Left lobe of liver (tissue), 2 donors: ENCODE measurements around the gene GNS. TPM values are rescaled to one million over a fixed set of nuclear protein-coding genes. Genes with fewer than 3 reads are reported as not detected.

Experiments
- ATAC-seq: fragments of 200-7000 bp; cut with Tn5 transposase; one replicate; pipeline ENCODE4 v1.9.1; 2020; ENCODE audit warnings: mild to moderate bottlenecking, moderate library complexity
- DNase-seq: peaks from one replicate; pipeline ENCODE4 v3.0.0-alpha.2; 2020; ENCODE audit warnings: low spot score
- total RNA-seq: library from RNA; stranded (reverse); gene quantifications from one replicate; pipeline ENCODE4 v1.2.1, GENCODE V29; 2021
- donor health status: DM: no; HTN: no; CAD: no; lungs with moderate emphysema.
- donor health status: DM: no; HTN: yes; CAD: no.

GNS gene
- total RNA-seq, 1 donor from 2014 or later = 41.2 TPM

DNA sequence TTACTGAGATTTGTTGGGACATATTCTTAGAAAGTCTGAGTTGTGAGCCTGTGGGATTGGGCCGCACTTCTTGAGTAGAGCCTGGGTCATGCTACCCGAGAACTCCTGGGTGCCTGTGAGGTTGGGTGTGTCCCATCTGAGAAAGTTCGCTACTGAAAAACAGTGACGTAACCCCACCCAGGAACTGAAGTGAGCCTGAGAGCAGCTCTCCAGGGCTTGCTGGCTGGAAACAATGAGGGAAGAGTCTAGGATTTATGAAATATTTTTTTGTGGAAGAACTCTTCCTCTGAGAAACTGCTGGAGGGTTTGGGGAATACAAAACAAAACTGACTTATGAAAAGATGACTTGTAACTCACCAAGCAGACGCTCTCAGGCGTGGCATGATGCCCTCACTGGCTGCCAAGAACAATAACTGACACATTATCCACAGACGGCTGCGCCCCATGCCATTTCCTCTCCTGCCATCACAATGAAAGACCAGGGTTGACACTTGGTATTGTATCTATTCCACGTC is 79.7 kb downstream of the GNS start:
- ATAC-seq = peak; percentile 38
- DNase-seq = no peak

DNA sequence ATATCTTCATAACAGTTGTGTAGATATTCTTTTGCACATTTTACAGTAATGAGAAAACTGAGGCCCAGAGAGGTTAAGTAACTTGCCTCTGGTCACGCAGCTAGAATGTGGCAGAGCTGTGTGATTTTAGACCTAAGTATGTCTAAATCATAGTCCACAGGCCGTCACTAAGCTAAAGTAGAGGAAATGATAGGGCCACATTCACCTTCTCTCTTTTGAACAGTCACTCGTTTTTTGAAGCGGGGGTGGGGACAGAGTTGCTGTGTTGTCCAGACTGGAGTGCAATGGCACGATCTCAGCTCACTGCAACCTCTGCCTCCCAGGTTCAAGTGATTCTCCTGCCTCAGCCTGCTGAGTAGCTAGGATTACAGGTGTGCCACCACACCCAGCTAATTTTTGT is 80.4 kb downstream of the GNS start:
- DNase-seq = no peak
- no peak for ATAC-seq

DNA sequence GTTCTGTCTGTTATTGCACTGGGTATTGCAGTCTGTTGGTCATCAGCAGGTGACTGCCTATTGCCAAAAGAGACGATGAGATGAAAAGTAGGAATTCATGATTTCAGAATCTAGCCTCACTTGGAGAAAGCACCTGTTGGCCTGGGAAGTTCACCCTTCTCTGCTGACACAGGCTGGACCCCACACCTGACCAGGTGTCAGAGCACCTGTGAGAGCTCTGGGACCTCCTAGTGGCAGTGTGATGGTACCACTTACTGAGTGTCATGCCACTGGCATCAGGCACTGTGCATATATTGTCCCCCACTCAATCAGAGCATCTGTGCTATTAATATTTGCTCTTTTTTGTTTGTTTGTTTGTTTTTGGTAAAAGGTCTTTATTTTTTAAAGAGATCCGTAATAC is 81.0 kb downstream of the GNS start:
- no peak for DNase-seq

DNA sequence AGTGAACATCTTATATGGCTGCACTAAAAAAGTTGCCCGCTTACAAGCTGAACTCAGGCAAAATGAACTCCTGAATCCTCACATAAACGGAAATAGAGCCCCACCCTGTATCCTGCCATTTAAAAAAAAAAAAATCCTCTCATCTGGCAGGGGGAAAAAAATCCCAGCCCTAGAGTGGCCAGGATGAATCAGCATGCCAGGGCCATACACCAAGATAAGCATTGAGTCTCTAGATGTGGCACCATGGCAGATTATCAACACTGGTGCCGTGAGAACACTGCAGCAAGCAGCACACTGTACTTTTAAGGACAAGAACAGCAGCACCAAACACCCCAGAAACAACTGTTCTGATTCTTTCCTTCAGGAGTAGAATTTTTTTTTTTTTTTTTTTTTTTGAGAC is 83.4 kb downstream of the GNS start:
- DNase-seq (no peak), ATAC-seq (no peak)

More for the DNA sequence above, 81.0 kb downstream of the GNS start:
- peak; percentile 37 for ATAC-seq

DNA sequence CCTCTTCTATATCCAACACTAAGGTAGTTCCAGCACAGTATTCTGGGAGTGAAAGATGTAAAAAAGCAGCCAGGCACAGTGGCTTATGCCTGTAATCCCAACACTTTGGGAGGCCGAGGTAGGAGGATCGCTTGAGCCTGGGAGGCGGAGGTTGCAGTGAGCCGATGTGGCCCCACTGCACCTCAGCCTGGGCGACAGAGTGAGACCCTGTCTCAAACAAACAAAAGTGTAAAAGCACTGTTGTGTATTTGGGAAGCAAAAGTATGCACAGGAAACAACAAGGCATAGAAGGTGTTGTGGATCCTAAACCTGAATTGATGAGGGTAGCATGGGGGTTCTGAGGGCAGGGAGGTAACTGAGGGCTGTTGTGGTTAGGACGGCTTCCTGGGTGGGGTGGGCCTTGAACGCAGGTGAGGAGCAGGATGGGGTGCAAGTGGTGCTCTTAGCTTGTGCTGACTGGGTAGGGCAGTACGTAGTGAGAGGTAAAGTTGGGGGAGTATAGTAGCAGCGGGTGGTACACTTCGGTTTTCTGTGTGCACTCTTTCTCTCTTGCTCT is 84.8 kb downstream of the GNS start:
- no peak for DNase-seq
- no peak for ATAC-seq

DNA sequence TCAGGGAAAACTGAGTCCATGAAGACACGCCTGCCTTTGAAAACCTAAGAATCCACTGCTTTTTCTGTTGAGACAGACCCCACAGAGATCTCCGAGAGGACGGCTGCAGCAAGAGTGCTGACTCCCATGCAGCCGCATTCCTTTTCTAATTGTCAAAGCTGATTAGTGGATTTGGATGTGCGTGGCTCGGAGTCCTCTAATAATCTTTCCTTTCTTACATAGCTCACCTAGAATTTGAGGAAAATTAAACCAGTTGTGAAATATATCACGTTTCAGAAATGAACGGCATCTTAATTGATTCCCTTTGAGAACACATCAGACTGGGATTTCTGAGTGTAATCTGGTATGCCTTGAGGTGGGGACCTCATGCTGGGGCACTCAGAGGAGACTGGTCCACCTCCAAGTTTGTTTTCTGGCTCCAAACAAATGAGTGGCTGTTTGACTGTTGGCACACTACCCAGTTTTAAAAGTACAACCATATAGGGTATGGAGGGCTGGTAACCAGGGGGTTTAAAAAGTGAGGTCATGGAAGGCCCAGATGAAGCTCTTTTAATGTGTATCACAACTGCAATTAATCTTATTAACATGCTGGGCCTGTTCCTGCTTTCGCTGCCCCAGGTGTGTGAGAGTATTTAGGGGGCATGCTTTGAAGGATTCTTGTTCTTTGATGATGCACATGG is 85.6 kb downstream of the GNS start:
- ATAC-seq = no peak
- DNase-seq = no peak

DNA sequence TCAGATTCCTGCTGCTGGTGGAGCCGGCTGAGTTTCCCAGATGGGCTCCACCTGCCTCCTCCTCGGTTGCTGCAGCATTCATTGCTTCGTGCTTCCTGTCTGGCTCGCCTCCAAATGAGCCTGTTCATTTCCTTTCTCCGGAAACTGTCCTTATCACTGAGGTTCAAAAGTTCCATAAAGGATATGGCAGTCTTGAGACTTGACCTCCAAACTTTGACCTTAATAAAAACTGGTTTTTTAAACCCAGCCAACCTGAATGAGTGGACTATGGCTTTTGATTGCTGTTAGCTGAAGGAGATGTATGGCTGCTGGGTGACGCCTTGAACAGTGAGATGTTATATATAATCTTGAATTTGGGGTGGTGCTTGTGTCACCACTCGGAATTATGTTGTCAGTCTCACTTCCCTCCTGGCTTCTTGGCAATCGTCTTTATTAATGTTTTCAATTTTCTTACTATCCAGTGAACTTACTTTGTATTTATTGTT is 86.2 kb downstream of the GNS start:
- ATAC-seq (no peak), DNase-seq (no peak)

DNA sequence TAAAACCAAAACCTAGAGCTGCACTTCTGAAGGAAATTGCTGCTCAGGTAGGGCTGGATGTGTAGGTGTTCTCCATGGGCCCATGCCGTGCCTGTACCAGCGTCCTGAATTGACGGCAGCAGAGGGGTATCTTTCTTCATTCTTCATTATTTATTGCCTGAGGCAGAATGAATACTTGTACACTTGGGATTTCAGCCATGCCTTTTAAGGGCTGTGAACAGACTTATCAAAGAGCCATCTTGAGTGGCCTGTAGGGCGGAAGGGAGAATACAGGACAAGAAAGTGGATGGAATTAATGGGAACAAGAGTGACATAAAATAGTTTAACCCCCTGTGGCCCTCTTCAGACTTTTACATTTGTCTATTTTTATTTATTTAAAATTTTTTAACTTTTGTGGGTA is 87.5 kb downstream of the GNS start:
- DNase-seq = no peak
- no peak for ATAC-seq

DNA sequence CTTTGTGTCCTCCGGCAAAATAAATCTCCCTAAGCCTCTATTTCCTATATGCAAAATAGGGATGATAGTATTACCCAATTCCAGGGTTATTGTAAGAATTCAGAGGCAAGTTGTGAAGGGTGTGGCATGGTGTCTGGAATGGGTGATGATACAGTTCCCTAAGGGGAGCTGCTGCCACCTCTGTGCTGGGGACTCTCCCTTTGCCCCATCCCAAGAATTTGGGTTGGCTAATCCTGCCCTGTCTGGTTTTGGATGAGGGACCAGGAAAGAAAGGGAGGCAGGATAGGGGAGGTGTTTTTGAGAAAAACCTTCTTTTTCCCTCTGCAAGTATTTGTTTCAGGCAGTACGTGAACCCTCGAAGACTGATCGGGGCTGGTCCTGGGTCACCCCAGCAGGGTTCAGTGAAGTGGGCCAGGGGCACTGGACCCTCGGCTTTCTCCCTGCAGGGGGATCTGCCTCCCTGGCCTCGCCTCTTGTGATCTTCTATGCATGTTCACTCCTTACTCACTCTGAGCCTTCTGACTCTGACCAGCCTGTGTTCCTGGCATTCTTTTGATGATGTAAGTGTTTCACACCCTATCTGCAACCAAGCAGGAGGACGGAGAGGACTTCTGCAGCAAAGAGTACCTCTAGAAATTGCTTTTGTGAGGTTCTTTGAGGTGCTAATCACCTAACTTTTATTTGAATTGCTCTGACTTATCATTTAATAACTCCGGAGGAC is 88.1 kb downstream of the GNS start:
- DNase-seq (no peak), ATAC-seq (no peak)

DNA sequence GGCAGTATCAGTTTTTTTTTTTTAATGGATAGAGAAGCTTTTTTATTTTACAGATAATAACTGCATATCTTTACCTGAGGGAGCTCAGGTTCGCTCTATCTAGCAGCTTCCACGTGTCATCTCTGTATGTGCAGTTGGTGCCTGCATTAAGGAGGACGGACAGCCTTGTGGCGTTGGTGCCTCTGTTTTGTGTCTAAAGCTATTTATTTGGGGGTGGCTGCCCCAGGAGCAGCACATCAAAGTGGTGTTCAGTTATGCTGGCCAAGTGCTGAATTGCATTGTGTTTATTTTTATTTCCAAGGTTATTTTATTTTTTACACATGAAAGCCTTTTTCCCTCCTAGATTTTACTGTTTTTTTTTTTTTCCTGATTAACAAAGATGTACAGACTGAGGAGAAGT is 89.2 kb downstream of the GNS start:
- peak; percentile 3 for ATAC-seq
- no peak for DNase-seq

DNA sequence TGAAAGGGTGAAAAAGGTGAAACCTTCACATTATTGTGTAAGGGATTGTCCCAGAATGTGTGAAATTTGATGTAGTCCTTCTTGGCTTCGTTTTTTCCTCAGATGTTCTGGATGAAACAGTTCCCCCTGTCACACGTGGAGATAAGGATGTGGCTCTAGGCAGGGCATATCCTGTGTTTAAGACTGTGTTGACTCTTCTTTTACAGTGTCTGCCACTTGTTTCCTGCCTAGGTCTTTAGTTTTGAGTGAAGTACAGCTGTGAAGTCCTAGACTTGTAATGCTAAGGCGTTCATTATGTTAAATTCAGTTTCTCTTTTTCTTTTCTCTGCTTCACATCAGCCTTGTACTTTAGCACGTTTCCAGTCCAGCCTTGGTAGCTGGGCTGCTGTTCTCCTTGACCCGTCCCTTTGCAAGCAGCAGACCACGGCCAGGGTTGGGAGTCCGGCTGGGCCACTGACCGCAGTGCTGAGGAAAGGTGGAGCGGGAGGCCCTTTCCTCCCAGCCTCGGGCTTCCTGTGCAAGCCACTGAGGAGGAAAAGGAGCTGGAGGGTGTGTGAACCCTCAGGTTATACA is 89.8 kb downstream of the GNS start:
- DNase-seq = peak; percentile 72
- peak; percentile 90 for ATAC-seq

DNA sequence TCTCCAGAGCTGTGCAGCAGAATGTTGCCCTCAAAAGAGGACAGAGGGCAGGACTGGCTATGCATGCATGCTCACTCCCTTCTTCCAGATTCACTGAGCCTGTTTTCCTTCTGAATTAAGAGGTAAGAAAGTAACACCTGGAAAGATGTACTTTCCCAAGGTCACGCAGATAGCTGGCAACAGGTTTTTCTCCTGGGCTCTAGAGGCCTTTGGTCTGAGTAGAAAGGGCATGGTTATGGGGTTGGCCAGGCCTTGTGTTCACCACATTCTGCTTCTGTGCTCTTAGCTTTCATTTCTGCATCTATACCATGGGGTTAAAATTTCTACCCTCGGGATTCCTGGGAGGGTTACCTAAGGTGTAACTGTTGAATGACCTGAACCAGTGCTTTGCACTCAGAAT is 91.4 kb downstream of the GNS start:
- no peak for DNase-seq
- ATAC-seq = peak; percentile 16

DNA sequence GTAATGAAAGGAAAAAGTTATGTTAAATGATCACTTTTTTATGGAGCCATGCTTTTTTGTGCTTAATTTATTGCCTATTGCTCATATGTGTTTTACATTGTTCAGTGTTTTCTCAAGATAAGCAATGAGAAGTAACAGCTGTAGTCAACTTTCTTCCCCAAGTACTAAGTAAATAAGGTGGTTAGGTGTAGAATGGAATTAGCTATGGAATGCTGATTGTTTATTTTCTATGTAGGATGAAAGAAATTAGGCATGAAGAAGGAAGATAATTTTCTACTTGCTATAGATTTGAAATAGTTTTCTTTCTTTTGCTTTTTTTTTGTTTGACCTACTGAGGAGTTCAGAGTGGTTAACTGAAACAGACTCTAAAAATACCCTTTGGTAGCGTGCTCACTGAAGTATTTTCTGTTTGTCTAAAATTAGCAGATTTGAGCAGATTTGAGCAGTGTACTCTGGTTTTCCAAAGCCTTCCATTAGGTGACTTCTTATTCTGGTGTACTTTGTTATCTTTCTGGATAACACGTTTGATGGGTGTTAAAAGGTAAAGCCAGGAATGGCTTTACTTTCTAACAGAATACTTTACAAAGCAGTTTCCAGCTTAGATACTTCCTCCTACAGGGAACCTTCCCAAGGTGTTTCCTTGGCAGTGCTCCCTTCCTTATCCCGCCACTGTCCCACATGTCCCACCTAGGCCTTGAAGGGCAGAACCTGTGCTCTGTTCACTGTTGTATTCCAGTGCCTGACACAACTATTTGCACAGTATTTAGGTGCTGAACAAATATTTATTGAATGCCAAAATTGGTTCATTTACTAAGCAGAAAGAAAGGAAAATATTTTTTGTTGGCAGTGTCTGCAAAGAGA is 92.9 kb downstream of the GNS start:
- ATAC-seq = no peak
- DNase-seq = no peak

DNA sequence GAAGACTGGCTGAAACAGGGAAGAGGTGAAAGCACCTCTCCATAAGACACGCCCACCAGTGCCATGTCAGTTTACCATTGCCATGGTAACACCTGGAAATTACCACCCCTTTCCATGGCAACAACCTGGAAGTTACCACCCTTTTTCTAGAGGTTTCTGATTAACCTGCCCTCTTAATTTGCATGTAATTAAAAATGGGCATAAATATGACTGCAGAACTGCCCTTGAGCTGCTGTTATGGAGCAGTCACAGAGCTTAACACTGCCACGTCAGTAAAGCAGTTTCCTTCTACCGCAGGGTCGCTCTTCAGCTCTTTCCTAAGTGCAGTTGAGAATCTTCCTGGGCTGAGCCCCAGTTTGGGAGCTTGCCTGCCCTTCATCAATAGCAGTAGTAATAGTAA is 93.7 kb downstream of the GNS start:
- ATAC-seq (peak; percentile 6), DNase-seq (no peak)

Other genes with a start within 250 kb of the GNS start
- 11.2 TPM for gene RASSF3, start 148.9 kb downstream of the GNS start, total RNA-seq
- 2.1 TPM for gene TBC1D30, start 65.2 kb upstream of the GNS start, total RNA-seq